SU-DHL-6 (cell line): ENCODE data around the gene UMODL1.

Experiments used
- H2AFZ ChIP-seq: fragments of 200-600 bp; sonication (generic); 2 replicates; pipeline ENCODE4 v1.6.1; 2014; ENCODE audit warnings: low read depth, mild to moderate bottlenecking, moderate library complexity, mixed read lengths, antibody characterized with exemption, low read length; ENCODE audit not compliant: severe bottlenecking
- H3F3A ChIP-seq: fragments of 200-600 bp; shearing (Covaris generic); 2 replicates; pipeline ENCODE4 v1.6.0; 2016; ENCODE audit warnings: antibody characterized with exemption, mild to moderate bottlenecking; ENCODE audit not compliant: insufficient read depth
- H3K27ac ChIP-seq: fragments of 200-600 bp; sonication (generic); 2 replicates; pipeline ENCODE4 v1.5.1; 2016; ENCODE audit warnings: low read depth, mild to moderate bottlenecking, low read length, moderate library complexity, mixed read lengths
- H3K27me3 ChIP-seq: fragments of 200-600 bp; sonication (generic), shearing (Covaris generic); 2 replicates; pipeline ENCODE4 v1.6.0; 2014; ENCODE audit warnings: mild to moderate bottlenecking, low read length
- H3K36me3 ChIP-seq: fragments of 200-600 bp; sonication (generic); 2 replicates; pipeline ENCODE4 v1.6.1; 2014; ENCODE audit warnings: mild to moderate bottlenecking, low read length, mixed read lengths
- H3K4me2 ChIP-seq: fragments of 300-600, 200-600 bp; shearing (Covaris generic), sonication (generic); 2 replicates; pipeline ENCODE4 v1.6.0; 2014; ENCODE audit warnings: low read length, low read depth, mild to moderate bottlenecking; ENCODE audit not compliant: poor library complexity, severe bottlenecking
- H3K4me3 ChIP-seq: fragments of 200-600 bp; sonication (generic); 2 replicates; pipeline ENCODE4 v1.5.1; 2014; ENCODE audit warnings: antibody characterized with exemption, low read length, mild to moderate bottlenecking, mixed read lengths; ENCODE audit not compliant: insufficient read depth, poor library complexity, severe bottlenecking
- H3K79me2 ChIP-seq: fragments of 200-600 bp; sonication (generic); 2 replicates; pipeline ENCODE4 v1.6.1; 2014; ENCODE audit warnings: mild to moderate bottlenecking, low read length, moderate library complexity; ENCODE audit not compliant: insufficient read depth
- H3K9ac ChIP-seq: fragments of 200-600 bp; sonication (generic); 2 replicates; pipeline ENCODE4 v1.7.0; 2014; ENCODE audit warnings: mild to moderate bottlenecking, low read length
- H3K9me2 ChIP-seq: fragments of 200-600 bp; sonication (generic); replicated peaks from 2 replicates; pipeline ENCODE4 v1.6.1; 2014; ENCODE audit warnings: low read length; ENCODE audit not compliant: insufficient read depth
- H3K9me3 ChIP-seq: fragments of 200-600 bp; sonication (generic); 2 replicates; pipeline ENCODE4 v1.6.1; 2014; ENCODE audit warnings: low read length, mixed read lengths; ENCODE audit not compliant: insufficient read depth
- H4K20me1 ChIP-seq: fragments of 200-600 bp; sonication (generic); 2 replicates; pipeline ENCODE4 v1.6.1; 2014; ENCODE audit warnings: low read depth, mild to moderate bottlenecking, antibody characterized with exemption, low read length, moderate library complexity, mixed read lengths
- EZH2phosphoT487 ChIP-seq: fragments of 200-600 bp; sonication (generic), shearing (Covaris generic); conservative IDR thresholded peaks from 2 replicates; pipeline ENCODE4 v1.6.1; 2018; ENCODE audit warnings: mild to moderate bottlenecking, antibody characterized with exemption, low read length, moderate library complexity, mixed read lengths
- TF ChIP-seq, protein P1 (sequence below): fragments of 200-600 bp; sonication (generic); IDR thresholded peaks from one replicate; pipeline ENCODE4 v1.5.1; 2017; ENCODE audit warnings: antibody characterized with exemption, mild to moderate bottlenecking, low read length, moderate library complexity; ENCODE audit not compliant: insufficient read depth, poor library complexity, severe bottlenecking

UMODL1 gene

DNA sequence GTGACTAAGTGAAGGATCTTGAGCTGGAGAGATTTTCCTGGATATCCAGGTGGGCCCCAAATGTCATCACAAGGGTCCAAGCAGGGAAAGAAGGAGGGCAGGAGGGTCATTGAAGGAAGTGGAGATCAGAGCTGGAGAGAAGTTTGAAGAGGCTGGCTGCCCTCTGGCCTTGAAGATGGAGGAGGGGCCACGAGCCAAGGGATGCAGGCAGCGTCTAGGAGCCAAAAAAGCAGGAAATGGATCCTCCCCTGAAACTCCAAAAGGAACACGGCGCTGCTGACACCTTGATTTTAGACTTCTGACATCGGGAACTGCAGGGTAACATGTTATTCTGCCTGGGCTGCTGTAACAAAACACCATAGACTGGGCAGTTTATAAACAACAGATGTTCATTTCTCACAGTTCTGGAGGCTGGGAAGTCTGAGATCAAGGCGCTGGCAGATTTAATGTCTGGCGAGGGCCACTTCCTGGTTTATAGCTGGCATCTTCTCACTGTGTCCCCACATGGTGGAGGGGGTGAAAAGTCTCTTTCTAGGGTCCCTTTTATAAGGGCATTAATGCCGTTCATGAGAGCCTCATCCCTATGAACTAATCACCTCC lies 32.2 kb upstream of the UMODL1 start:
- no peak for TF ChIP-seq EZH2phosphoT487
- TF ChIP-seq, protein P1, sequence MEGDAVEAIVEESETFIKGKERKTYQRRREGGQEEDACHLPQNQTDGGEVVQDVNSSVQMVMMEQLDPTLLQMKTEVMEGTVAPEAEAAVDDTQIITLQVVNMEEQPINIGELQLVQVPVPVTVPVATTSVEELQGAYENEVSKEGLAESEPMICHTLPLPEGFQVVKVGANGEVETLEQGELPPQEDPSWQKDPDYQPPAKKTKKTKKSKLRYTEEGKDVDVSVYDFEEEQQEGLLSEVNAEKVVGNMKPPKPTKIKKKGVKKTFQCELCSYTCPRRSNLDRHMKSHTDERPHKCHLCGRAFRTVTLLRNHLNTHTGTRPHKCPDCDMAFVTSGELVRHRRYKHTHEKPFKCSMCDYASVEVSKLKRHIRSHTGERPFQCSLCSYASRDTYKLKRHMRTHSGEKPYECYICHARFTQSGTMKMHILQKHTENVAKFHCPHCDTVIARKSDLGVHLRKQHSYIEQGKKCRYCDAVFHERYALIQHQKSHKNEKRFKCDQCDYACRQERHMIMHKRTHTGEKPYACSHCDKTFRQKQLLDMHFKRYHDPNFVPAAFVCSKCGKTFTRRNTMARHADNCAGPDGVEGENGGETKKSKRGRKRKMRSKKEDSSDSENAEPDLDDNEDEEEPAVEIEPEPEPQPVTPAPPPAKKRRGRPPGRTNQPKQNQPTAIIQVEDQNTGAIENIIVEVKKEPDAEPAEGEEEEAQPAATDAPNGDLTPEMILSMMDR = no peak
- Histone ChIP-seq H3K27me3 (no peaks in the 10 kb centered on the region), H4K20me1 (no peaks in the 10 kb centered on the region), H3K4me2 (no peak overlapping the region), H3K9me3 (no peaks in the 10 kb centered on the region), H3K79me2 (no peaks in the 10 kb centered on the region), H2AFZ (no peak overlapping the region), H3K9ac (no peak overlapping the region), H3F3A (no peaks in the 10 kb centered on the region), H3K9me2 (no peaks in the 10 kb centered on the region), H3K36me3 (no peaks in the 10 kb centered on the region), H3K27ac (no peak overlapping the region), H3K4me3 (no peak overlapping the region)

GRCh38 chr21:42039470-42039901 lies 31.6 kb upstream of the UMODL1 start:
- Histone ChIP-seq H3K36me3 (no peaks in the 10 kb centered on the region), H3F3A (no peaks in the 10 kb centered on the region), H3K27me3 (no peaks in the 10 kb centered on the region), H3K27ac (no peak overlapping the region), H3K9me3 (no peaks in the 10 kb centered on the region), H4K20me1 (no peaks in the 10 kb centered on the region), H3K4me3 (no peak overlapping the region), H3K4me2 (no peak overlapping the region), H3K9ac (no peak overlapping the region), H3K9me2 (no peaks in the 10 kb centered on the region), H2AFZ (no peak overlapping the region), H3K79me2 (no peaks in the 10 kb centered on the region)
- TF ChIP-seq EZH2phosphoT487 = no peak
- TF ChIP-seq, protein P1 = no peak

- Histone ChIP-seq H3K9ac (no peak overlapping the region), H3F3A (no peaks in the 10 kb centered on the region)
Observed at GRCh38 chr21:42039911-42040351, 31.2 kb upstream of the UMODL1 start.

More at GRCh38 chr21:42039911-42040351, 31.2 kb upstream of the UMODL1 start:
- no peak overlapping the region for H2AFZ ChIP-seq
- no peaks in the 10 kb centered on the region for H3K79me2 ChIP-seq
- H3K36me3 ChIP-seq = no peaks in the 10 kb centered on the region
- TF ChIP-seq, protein P1 = no peak
- no peak for TF ChIP-seq EZH2phosphoT487
- no peak overlapping the region for H3K27ac ChIP-seq
- no peaks in the 10 kb centered on the region for H3K9me2 ChIP-seq
- H3K4me2 ChIP-seq = no peak overlapping the region
- H3K27me3 ChIP-seq = no peaks in the 10 kb centered on the region
- no peaks in the 10 kb centered on the region for H3K9me3 ChIP-seq
- no peaks in the 10 kb centered on the region for H4K20me1 ChIP-seq
- H3K4me3 ChIP-seq = no peak overlapping the region
